Progenitor cell of endocrine pancreas (in vitro differentiated cells): ENCODE results near the gene ZDHHC14. TPM values are rescaled to one million over a fixed set of nuclear protein-coding genes. Genes with fewer than 3 reads are reported as not detected.

Experiments
- DNase-seq: peaks from one replicate; pipeline ENCODE4 v3.0.0; 2021; ENCODE audit warnings: low spot score; ENCODE audit not compliant: unreplicated experiment
- H3K27ac Mint-ChIP-seq: 2 replicates; pipeline ENCODE4 v1.8.0; 2021; ENCODE audit warnings: mild to moderate bottlenecking, moderate library complexity, mixed read lengths
- H3K27me3 Mint-ChIP-seq: 2 replicates; pipeline ENCODE4 v1.8.0; 2021; ENCODE audit warnings: mixed read lengths
- H3K36me3 Mint-ChIP-seq: 2 replicates; pipeline ENCODE4 v1.8.0; 2022; ENCODE audit warnings: mixed read lengths; ENCODE audit not compliant: insufficient read depth
- H3K4me1 Mint-ChIP-seq: 2 replicates; pipeline ENCODE4 v1.8.0; 2021; ENCODE audit warnings: low read depth, mixed read lengths
- H3K4me3 Mint-ChIP-seq: 2 replicates; pipeline ENCODE4 v1.8.0; 2021; ENCODE audit warnings: low read depth, mild to moderate bottlenecking, moderate library complexity, mixed read lengths
- H3K9me3 Mint-ChIP-seq: 2 replicates; pipeline ENCODE4 v1.8.0; 2021; ENCODE audit warnings: low read depth, mixed read lengths
- total RNA-seq: library from RNA; stranded (reverse); gene quantifications from 2 replicates; pipeline ENCODE4 v1.2.1, GENCODE V29; 2021
- TF ChIP-seq, protein P1 (sequence below): fragments of 200-600 bp; sonication (generic); IDR thresholded peaks from one replicate; pipeline ENCODE4 v1.5.0; 2021; ENCODE audit warnings: antibody characterized with exemption, mild to moderate bottlenecking; ENCODE audit not compliant: unreplicated experiment

The ZDHHC14 gene
- total RNA-seq, 1 donor from 2014 or later = 9.0 TPM

DNA sequence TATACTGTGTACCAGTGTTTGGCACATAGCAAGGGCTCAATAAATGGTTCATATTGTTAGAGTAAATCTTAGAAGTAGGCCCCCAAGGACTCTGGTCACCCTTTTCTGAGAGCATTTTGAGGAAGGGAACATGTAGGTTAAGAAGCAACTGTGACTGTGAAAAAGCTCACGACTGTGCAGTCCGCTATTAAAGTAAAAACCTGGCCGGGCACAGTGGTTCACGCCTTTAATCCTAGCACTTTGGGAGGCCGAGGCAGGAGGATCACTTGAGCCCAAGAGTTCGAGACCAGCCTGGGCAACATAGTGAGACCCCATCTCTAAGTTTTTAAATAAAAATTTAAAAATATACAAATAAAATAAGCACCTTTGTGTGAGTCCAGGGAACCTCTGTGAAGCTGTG lies 5.0 kb downstream of the ZDHHC14 start:
- Mint-ChIP-seq H3K4me1 (peaks cover 8% of the 10 kb centered on the region), H3K9me3 (peaks cover 17% of the 10 kb centered on the region), H3K4me3 (no peak overlapping the region), H3K27ac (no peak overlapping the region), H3K27me3 (peaks cover 23% of the 10 kb centered on the region), H3K36me3 (peaks cover 10% of the 10 kb centered on the region)
- DNase-seq = no peak
- TF ChIP-seq, protein P1, sequence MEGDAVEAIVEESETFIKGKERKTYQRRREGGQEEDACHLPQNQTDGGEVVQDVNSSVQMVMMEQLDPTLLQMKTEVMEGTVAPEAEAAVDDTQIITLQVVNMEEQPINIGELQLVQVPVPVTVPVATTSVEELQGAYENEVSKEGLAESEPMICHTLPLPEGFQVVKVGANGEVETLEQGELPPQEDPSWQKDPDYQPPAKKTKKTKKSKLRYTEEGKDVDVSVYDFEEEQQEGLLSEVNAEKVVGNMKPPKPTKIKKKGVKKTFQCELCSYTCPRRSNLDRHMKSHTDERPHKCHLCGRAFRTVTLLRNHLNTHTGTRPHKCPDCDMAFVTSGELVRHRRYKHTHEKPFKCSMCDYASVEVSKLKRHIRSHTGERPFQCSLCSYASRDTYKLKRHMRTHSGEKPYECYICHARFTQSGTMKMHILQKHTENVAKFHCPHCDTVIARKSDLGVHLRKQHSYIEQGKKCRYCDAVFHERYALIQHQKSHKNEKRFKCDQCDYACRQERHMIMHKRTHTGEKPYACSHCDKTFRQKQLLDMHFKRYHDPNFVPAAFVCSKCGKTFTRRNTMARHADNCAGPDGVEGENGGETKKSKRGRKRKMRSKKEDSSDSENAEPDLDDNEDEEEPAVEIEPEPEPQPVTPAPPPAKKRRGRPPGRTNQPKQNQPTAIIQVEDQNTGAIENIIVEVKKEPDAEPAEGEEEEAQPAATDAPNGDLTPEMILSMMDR = no peak

DNA sequence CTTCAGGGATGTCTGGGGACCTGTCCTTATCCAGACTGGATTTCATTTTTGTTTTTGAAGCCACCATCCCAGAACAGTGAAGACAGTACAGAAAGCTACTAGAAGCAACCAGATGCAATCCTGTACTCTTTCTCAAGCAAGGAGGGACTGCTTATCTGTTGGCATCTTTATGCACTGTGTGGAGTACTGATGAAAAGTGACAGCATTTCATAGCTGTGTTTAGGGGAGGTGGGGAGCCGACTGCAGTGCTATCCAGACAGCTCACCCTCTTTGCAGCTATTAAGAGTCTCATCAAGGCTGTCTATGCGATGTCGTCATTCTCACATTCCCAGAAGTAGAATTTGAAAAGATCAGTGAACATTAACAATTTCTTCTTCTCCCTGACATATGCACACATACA lies 5.5 kb downstream of the ZDHHC14 start:
- DNase-seq = no peak
- H3K36me3 Mint-ChIP-seq = peaks cover 13% of the 10 kb centered on the region
- TF ChIP-seq, protein P1 = no peak
- H3K27me3 Mint-ChIP-seq = peaks cover 23% of the 10 kb centered on the region
- H3K27ac Mint-ChIP-seq = no peak overlapping the region
- H3K4me3 Mint-ChIP-seq = no peak overlapping the region
- peaks cover 20% of the 10 kb centered on the region for H3K9me3 Mint-ChIP-seq
- peaks cover 8% of the 10 kb centered on the region for H3K4me1 Mint-ChIP-seq

DNA sequence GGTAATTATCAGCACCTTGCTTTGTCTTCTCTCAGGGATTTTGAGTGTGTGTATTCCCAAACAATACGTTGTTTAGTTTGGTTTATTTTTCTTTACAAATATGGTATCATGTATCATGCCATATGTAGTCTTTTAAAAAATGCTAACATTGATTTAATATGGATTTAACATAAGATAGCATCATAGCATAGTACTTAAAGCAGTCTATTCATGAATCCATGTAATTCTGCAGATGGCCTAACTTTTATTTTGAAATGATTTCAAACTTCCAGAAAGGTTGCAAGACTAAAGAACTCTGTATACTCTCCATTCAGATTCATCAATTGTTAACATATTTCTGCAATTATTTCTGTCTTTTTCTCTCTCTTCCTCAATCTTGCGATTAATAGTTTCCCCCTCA lies 7.9 kb downstream of the ZDHHC14 start:
- Mint-ChIP-seq H3K27me3 (peaks cover 10% of the 10 kb centered on the region), H3K36me3 (peaks cover 17% of the 10 kb centered on the region), H3K4me3 (no peak overlapping the region), H3K4me1 (peaks cover 9% of the 10 kb centered on the region), H3K27ac (no peak overlapping the region), H3K9me3 (peaks cover 26% of the 10 kb centered on the region)
- TF ChIP-seq, protein P1 = no peak
- no peak for DNase-seq

DNA sequence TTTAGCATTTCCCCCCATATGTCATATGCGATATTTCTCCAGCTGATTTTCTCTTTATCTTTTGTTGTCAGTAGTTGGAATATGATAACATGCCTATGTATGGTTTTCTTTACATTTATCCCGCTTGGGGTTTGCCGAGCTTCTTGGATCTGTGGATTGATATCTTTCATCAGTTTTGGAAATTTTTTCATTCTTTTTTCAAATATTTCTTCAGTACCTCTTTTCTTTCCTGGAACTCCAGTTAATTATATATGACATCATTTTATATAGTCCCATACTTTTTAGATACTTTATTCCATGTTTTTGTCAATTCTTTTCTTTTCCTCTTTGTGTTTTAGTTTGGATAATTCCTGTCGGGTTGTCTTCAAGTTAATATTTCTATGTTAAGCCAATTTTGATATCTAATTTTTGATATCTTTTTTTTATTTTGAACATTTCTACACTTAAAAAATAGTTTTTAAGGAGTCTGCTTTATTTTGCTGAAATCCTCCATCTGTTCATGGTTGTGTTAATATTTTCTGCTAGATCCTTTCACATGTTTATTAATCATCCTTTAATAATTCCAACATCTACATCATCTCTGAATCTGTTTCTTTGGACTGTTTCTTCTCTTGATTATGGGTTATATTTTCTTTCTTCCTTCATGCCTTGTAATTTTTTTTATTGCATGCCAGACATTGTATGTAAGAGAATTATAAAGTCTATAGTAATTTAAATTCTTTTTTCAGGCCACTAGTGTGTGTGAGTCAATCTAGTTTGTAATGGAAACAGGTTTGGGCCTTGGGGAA lies 9.5 kb downstream of the ZDHHC14 start:
- Mint-ChIP-seq H3K27ac (no peak overlapping the region), H3K36me3 (peaks cover 17% of the 10 kb centered on the region), H3K27me3 (peaks cover 2% of the 10 kb centered on the region), H3K4me3 (no peak overlapping the region), H3K4me1 (peaks cover 11% of the 10 kb centered on the region), H3K9me3 (peaks cover 26% of the 10 kb centered on the region)
- TF ChIP-seq, protein P1 = no peak
- DNase-seq = no peak

DNA sequence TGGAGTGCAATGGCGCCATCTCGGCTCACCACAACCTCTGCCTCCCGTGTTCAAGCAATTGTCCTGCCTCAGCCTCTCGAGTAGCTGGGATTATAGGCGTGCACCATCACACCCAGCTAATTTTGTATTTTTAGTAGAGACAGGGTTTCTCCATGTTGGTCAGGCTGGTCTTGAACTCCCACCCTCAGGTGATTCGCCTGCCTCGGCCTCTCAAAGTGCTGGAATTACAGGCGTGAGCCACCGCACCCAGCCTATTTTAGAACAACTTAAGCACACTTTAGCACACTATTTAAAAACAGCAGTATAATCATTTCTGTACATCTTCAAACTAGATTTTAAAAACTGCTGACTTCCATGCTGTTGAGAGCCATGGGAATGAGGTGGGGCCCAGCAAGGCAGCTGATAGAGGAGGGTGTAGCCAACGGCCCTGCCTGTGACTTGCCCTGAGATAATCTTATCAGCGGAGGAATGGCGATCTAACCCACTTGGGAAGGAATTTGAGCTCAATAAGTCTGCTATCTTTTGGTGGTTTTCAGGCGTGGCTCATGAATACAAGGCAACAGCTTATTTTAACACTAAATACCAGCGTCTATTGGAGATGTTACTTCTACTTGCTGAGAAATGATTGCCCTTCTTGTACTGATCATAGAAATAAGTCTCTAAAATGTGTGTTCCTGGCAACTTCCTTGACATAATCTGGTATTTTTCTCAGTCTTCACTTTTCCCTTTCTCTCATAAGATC lies 12.1 kb downstream of the ZDHHC14 start:
- H3K36me3 Mint-ChIP-seq = peaks cover 17% of the 10 kb centered on the region
- peaks cover 11% of the 10 kb centered on the region for H3K4me1 Mint-ChIP-seq
- peaks cover 26% of the 10 kb centered on the region for H3K9me3 Mint-ChIP-seq
- no peak overlapping the region for H3K27ac Mint-ChIP-seq
- H3K27me3 Mint-ChIP-seq = no peaks in the 10 kb centered on the region
- DNase-seq = no peak
- TF ChIP-seq, protein P1 = no peak
- no peak overlapping the region for H3K4me3 Mint-ChIP-seq
